HepG2 (cell line): ENCODE results near the gene DSCAM. TPM values are rescaled to one million over a fixed set of nuclear protein-coding genes. Genes with fewer than 3 reads are reported as not detected.

ENCODE experiments used
- ATAC-seq: fragments of 200-7000 bp; cut with Tn5 transposase; 3 replicates; pipeline ENCODE4 v1.9.1; 2020; ENCODE audit warnings: mild to moderate bottlenecking, moderate library complexity
- BruUV-seq: library from RNA; stranded (reverse); fragments of 400-500 nt; replicated peaks from 2 replicates; lab custom pipeline; 2021; lab: Mats Ljungman, UMichigan
- CTCF ChIA-PET: fragments of 300-600 bp; formaldehyde crosslinking; extraction: SDS; loops from one replicate; lab custom pipeline; 2021; ENCODE audit warnings: low total read pairs, inconsistent platforms, low intra/inter-chr PET ratio; lab: Yijun Ruan, JAX
- POLR2A ChIA-PET: fragments of 350-600 bp; sonication (Branson Sonifier 250); formaldehyde crosslinking; loops from one replicate; lab custom pipeline; 2020; ENCODE audit warnings: antibody characterized with exemption, inconsistent platforms; lab: Yijun Ruan, JAX
- DNase-seq: peaks from one replicate; pipeline ENCODE4 v3.0.0-alpha.2; 2015; ENCODE audit warnings: low spot score
- FAIRE-seq: peaks from 3 replicates; lab custom pipeline; 2011; peaks lifted over from hg19 to GRCh38; lab: Jason Lieb, UNC
- H2AFZ ChIP-seq: one replicate; pipeline ENCODE4 v1.6.1; 2011; ENCODE audit warnings: low read length, inconsistent platforms
- H3K27ac ChIP-seq: fragments of 300-600 bp; 3 replicates; pipeline ENCODE4 v1.8.0; 2011; ENCODE audit warnings: mixed run types, mild to moderate bottlenecking, mixed read lengths, low read length, inconsistent platforms; ENCODE audit not compliant: insufficient read depth; ENCODE audit errors: extremely low read length
- H3K27me3 ChIP-seq, 2 experiments: fragments of 200-600 bp in 1 of 2; 2 replicates in 1 of 2; 3 replicates in 1 of 2; pipeline versions ENCODE4 v1.6.0 to v1.8.0; 2011; ENCODE audit warnings: low read length in 2 of 2, mild to moderate bottlenecking in 2 of 2, moderate library complexity in 2 of 2, inconsistent platforms in 1 of 2; ENCODE audit not compliant: insufficient read depth in 2 of 2, control insufficient read depth in 1 of 2
- H3K36me3 ChIP-seq, 2 experiments: fragments of 200-600 bp in 1 of 2; replicated peaks in 1 of 2; 2 replicates in 1 of 2; 3 replicates in 1 of 2; pipeline versions ENCODE4 v1.5.1 to v1.8.0; 2011; ENCODE audit warnings: low read length in 2 of 2, inconsistent platforms in 1 of 2; ENCODE audit not compliant: insufficient read depth in 2 of 2, control insufficient read depth in 1 of 2
- H3K4me1 ChIP-seq: 2 replicates; pipeline ENCODE4 v1.5.1; 2012; ENCODE audit warnings: low read length, inconsistent platforms; ENCODE audit not compliant: insufficient read depth
- H3K4me2 ChIP-seq: 2 replicates; pipeline ENCODE4 v1.6.0; 2011; ENCODE audit warnings: low read depth, low read length, inconsistent platforms
- H3K4me3 ChIP-seq, 3 experiments: fragments of 200-600 bp in 1 of 3; sonication (generic), shearing (Covaris generic) in 1 of 3; replicated peaks in 1 of 3; 2 replicates each; pipeline ENCODE4 v1.5.1; 2011 to 2016; ENCODE audit warnings: low read length in 3 of 3, inconsistent platforms in 2 of 3, low read depth in 2 of 3, mild to moderate bottlenecking in 2 of 3, control low read depth in 1 of 3, mixed read lengths in 1 of 3; ENCODE audit not compliant: insufficient read depth in 1 of 3
- H3K79me2 ChIP-seq: one replicate; pipeline ENCODE4 v1.6.1; 2011; ENCODE audit warnings: low read length, inconsistent platforms; ENCODE audit not compliant: insufficient read depth
- H3K9ac ChIP-seq: 2 replicates; pipeline ENCODE4 v1.6.0; 2011; ENCODE audit warnings: mild to moderate bottlenecking, low read depth, low read length, inconsistent platforms; ENCODE audit not compliant: insufficient read depth
- H3K9me3 ChIP-seq: 2 replicates; pipeline ENCODE4 v1.5.1; 2012; ENCODE audit warnings: mild to moderate bottlenecking, low read length
- H4K20me1 ChIP-seq: 2 replicates; pipeline ENCODE4 v1.6.0; 2011; ENCODE audit warnings: inconsistent platforms, mild to moderate bottlenecking, low read length, moderate library complexity; ENCODE audit not compliant: insufficient read depth
- IRX3 ChIP-seq: sonication (generic); formaldehyde crosslinking; IDR thresholded peaks from 2 replicates; pipeline ENCODE4 v1.8.1; 2023; ENCODE audit warnings: mild to moderate bottlenecking, low read depth, missing genetic modification reagents, borderline replicate concordance
- POLR2G ChIP-seq: fragments of 200-400 bp; formaldehyde crosslinking; IDR thresholded peaks from 2 replicates; pipeline ENCODE4 v1.6.1; 2018; ENCODE audit warnings: mild to moderate bottlenecking, low read depth, low read length, moderate library complexity
- SIX1 ChIP-seq: sonication (generic); formaldehyde crosslinking; IDR thresholded peaks from 2 replicates; pipeline ENCODE4 v1.4.0; 2020; ENCODE audit warnings: missing genetic modification reagents, borderline replicate concordance
- SRSF1 ChIP-seq: fragments of 200-400 bp; formaldehyde crosslinking; optimal IDR thresholded peaks from 2 replicates; pipeline ENCODE3; 2017; ENCODE audit warnings: mild to moderate bottlenecking, low read depth, low read length, moderate library complexity
- ZC3H13 ChIP-seq: sonication (generic); formaldehyde crosslinking; IDR thresholded peaks from 2 replicates; pipeline ENCODE4 v1.8.1; 2023; ENCODE audit warnings: mild to moderate bottlenecking, missing genetic modification reagents, moderate library complexity
- ZKSCAN8 ChIP-seq: IDR thresholded peaks from 2 replicates; pipeline ENCODE4 v1.6.1; 2016; ENCODE audit warnings: borderline replicate concordance, missing genetic modification reagents, missing compliant biosample characterization
- ZNF670 ChIP-seq: sonication (generic); formaldehyde crosslinking; IDR thresholded peaks from 2 replicates; pipeline ENCODE4 v1.8.0; 2022; ENCODE audit warnings: mild to moderate bottlenecking, missing genetic modification reagents, borderline replicate concordance
- ZNF720 ChIP-seq: sonication (generic); formaldehyde crosslinking; IDR thresholded peaks from 2 replicates; pipeline ENCODE4 v1.4.0; 2020; ENCODE audit warnings: missing genetic modification reagents
- ZNF776 ChIP-seq: sonication (generic); formaldehyde crosslinking; IDR thresholded peaks from 2 replicates; pipeline ENCODE4 v1.4.0; 2020; ENCODE audit warnings: mild to moderate bottlenecking, missing genetic modification reagents
- ZNF781 ChIP-seq: sonication (generic); formaldehyde crosslinking; IDR thresholded peaks from 2 replicates; pipeline ENCODE4 v1.5.1; 2020; ENCODE audit warnings: borderline replicate concordance, mild to moderate bottlenecking, missing genetic modification reagents; ENCODE audit errors: not compliant biosample characterization
- whole genome bisulfite sequencing: methylation state at CpG from one replicate; pipeline ENCODE4 v1.1.6; 2017; ENCODE audit warnings: low lambda C conversion rate; 5-methylcytosine and 5-hydroxymethylcytosine counted together
- in situ Hi-C: cut with HindIII; loops from 2 replicates; pipeline ENCODE4 v1.10.0; 2017; ENCODE audit warnings: low pct_unique_long_range_greater_than_20kb; ENCODE audit not compliant: extremely low pct_ligation_motif_present
- intact Hi-C: fragments of 100-400 bp; cut with micrococcal nuclease; formaldehyde crosslinking; loops from one replicate; pipeline ENCODE4 v1.10.0; 2022; ENCODE audit not compliant: unreplicated experiment
- polyA plus RNA-seq, 8 experiments: library from polyadenylated mRNA; depleted of rRNA in 3 of 8; stranded (reverse) in 7 of 8; unstranded in 1 of 8; fragments of >200 nt; fragmentation: Illumina TruSeq in 4 of 8; extraction: Trizol in 4 of 8; gene quantifications; 2 replicates each; pipeline versions ENCODE4 v1.2.1 to v1.2.3, GENCODE V29; 2011 to 2016; ENCODE audit warnings: low read depth in 4 of 8, missing spikeins in 1 of 8, mixed read lengths in 1 of 8; ENCODE audit not compliant: insufficient read depth in 1 of 8
- total RNA-seq, 5 experiments: library from RNA; depleted of rRNA; stranded (reverse); fragments of >200 nt; fragmentation: Illumina TruSeq; extraction: Trizol; gene quantifications; 2 replicates each; pipeline ENCODE4 v1.2.3, GENCODE V29; 2016; ENCODE audit warnings: low read depth in 1 of 5
- TF ChIP-seq, protein P1 (sequence below): sonication (generic); formaldehyde crosslinking; IDR thresholded peaks from 2 replicates; pipeline ENCODE4 v1.5.1; 2020; ENCODE audit warnings: mild to moderate bottlenecking, missing genetic modification reagents
- TF ChIP-seq, protein P2 (sequence below): sonication (generic); formaldehyde crosslinking; IDR thresholded peaks from 2 replicates; pipeline ENCODE4 v1.5.0; 2020; ENCODE audit warnings: missing genetic modification reagents
- TF ChIP-seq, protein P3 (sequence below): sonication (generic); formaldehyde crosslinking; IDR thresholded peaks from 2 replicates; pipeline ENCODE4 v1.4.0; 2020; ENCODE audit warnings: missing genetic modification reagents
- TF ChIP-seq, protein P4 (sequence below): sonication (generic); formaldehyde crosslinking; IDR thresholded peaks from 2 replicates; pipeline ENCODE4 v1.4.0; 2020; ENCODE audit warnings: mild to moderate bottlenecking, low read depth, missing genetic modification reagents

DSCAM gene
- total and polyA plus RNA-seq, 2 of the 13 experiments (the other 11 are each of a cell fraction or from before 2014, with no cell fraction given): not detected

DNA sequence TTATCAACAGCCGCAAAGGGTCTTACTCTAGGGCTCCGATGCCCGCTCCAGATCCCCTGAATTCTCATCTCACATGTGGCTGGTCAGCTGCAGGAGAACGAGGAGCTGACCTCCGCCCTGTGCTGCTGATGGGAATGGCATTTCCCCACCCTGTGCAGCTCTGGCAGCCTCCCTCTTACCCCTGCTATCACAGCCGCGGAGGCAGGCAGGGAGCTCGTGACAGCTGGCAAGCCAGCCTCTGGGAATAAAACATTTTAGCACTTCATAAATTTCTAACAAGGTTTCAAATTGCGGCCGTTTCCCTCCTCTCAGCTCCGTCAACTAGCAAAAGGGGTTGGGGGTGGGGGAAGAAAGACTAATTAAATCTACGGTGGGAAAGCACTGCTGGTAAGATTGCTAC, 81.1 kb downstream of the DSCAM start:
- ATAC-seq (no peak), FAIRE-seq (no peak), DNase-seq (no peak)
- Histone ChIP-seq H3K4me3 (no peak overlapping the region), H3K4me1 (no peaks in the 10 kb centered on the region), H3K9ac (no peak overlapping the region), H3K27ac (no peak overlapping the region), H3K79me2 (no peaks in the 10 kb centered on the region), H3K4me2 (no peak overlapping the region), H3K9me3 (peaks cover 95% of the 10 kb centered on the region), H3K27me3 (no peaks in the 10 kb centered on the region), H3K36me3 (no peaks in the 10 kb centered on the region), H2AFZ (no peak overlapping the region), H4K20me1 (no peaks in the 10 kb centered on the region)
- BruUV-seq: no TSS peak
- POLR2A ChIA-PET: no interaction called here
- intact Hi-C loops (no loop called here), in situ Hi-C loops (no loop called here)
- WGBS: 40% methylated on average over 12 of the region's 12 CpGs
- CTCF ChIA-PET: no interaction called here
- TF ChIP-seq ZNF670 (CRISPR knock-in tag): no peak
- TF ChIP-seq, protein P1, sequence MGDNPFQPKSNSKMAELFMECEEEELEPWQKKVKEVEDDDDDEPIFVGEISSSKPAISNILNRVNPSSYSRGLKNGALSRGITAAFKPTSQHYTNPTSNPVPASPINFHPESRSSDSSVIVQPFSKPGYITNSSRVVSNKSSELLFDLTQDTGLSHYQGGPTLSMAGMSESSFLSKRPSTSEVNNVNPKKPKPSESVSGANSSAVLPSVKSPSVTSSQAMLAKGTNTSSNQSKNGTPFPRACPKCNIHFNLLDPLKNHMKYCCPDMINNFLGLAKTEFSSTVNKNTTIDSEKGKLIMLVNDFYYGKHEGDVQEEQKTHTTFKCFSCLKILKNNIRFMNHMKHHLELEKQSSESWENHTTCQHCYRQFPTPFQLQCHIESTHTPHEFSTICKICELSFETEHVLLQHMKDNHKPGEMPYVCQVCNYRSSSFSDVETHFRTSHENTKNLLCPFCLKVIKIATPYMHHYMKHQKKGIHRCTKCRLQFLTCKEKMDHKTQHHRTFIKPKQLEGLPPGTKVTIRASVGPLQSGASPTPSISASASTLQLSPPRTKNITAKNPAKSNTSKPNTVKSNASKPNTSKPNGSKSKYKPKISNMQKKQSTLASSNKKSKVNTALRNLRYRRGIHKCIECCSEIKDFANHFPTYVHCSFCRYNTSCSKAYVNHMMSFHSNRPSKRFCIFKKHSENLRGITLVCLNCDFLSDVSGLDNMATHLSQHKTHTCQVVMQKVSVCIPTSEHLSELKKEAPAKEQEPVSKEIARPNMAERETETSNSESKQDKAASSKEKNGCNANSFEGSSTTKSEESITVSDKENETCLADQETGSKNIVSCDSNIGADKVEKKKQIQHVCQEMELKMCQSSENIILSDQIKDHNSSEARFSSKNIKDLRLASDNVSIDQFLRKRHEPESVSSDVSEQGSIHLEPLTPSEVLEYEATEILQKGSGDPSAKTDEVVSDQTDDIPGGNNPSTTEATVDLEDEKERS (CRISPR knock-in tag): no peak
- TF ChIP-seq ZKSCAN8 (CRISPR knock-in tag): no peak
- no peak for TF ChIP-seq ZNF776 (CRISPR knock-in tag)
- TF ChIP-seq SRSF1: no peak
- TF ChIP-seq, protein P2, sequence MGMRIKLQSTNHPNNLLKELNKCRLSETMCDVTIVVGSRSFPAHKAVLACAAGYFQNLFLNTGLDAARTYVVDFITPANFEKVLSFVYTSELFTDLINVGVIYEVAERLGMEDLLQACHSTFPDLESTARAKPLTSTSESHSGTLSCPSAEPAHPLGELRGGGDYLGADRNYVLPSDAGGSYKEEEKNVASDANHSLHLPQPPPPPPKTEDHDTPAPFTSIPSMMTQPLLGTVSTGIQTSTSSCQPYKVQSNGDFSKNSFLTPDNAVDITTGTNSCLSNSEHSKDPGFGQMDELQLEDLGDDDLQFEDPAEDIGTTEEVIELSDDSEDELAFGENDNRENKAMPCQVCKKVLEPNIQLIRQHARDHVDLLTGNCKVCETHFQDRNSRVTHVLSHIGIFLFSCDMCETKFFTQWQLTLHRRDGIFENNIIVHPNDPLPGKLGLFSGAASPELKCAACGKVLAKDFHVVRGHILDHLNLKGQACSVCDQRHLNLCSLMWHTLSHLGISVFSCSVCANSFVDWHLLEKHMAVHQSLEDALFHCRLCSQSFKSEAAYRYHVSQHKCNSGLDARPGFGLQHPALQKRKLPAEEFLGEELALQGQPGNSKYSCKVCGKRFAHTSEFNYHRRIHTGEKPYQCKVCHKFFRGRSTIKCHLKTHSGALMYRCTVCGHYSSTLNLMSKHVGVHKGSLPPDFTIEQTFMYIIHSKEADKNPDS (CRISPR knock-in tag): no peak
- no peak for TF ChIP-seq ZNF720 (CRISPR knock-in tag)
- no peak for TF ChIP-seq IRX3 (CRISPR knock-in tag)
- TF ChIP-seq SIX1 (CRISPR knock-in tag): no peak
- TF ChIP-seq, protein P3, sequence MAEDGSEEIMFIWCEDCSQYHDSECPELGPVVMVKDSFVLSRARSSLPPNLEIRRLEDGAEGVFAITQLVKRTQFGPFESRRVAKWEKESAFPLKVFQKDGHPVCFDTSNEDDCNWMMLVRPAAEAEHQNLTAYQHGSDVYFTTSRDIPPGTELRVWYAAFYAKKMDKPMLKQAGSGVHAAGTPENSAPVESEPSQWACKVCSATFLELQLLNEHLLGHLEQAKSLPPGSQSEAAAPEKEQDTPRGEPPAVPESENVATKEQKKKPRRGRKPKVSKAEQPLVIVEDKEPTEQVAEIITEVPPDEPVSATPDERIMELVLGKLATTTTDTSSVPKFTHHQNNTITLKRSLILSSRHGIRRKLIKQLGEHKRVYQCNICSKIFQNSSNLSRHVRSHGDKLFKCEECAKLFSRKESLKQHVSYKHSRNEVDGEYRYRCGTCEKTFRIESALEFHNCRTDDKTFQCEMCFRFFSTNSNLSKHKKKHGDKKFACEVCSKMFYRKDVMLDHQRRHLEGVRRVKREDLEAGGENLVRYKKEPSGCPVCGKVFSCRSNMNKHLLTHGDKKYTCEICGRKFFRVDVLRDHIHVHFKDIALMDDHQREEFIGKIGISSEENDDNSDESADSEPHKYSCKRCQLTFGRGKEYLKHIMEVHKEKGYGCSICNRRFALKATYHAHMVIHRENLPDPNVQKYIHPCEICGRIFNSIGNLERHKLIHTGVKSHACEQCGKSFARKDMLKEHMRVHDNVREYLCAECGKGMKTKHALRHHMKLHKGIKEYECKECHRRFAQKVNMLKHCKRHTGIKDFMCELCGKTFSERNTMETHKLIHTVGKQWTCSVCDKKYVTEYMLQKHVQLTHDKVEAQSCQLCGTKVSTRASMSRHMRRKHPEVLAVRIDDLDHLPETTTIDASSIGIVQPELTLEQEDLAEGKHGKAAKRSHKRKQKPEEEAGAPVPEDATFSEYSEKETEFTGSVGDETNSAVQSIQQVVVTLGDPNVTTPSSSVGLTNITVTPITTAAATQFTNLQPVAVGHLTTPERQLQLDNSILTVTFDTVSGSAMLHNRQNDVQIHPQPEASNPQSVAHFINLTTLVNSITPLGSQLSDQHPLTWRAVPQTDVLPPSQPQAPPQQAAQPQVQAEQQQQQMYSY (CRISPR knock-in tag): no peak
- no peak for TF ChIP-seq ZC3H13 (CRISPR knock-in tag)
- no peak for TF ChIP-seq ZNF781 (CRISPR knock-in tag)
- TF ChIP-seq, protein P4, sequence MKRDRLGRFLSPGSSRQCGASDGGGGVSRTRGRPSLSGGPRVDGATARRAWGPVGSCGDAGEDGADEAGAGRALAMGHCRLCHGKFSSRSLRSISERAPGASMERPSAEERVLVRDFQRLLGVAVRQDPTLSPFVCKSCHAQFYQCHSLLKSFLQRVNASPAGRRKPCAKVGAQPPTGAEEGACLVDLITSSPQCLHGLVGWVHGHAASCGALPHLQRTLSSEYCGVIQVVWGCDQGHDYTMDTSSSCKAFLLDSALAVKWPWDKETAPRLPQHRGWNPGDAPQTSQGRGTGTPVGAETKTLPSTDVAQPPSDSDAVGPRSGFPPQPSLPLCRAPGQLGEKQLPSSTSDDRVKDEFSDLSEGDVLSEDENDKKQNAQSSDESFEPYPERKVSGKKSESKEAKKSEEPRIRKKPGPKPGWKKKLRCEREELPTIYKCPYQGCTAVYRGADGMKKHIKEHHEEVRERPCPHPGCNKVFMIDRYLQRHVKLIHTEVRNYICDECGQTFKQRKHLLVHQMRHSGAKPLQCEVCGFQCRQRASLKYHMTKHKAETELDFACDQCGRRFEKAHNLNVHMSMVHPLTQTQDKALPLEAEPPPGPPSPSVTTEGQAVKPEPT: no peak
- no peak for TF ChIP-seq POLR2G
